Memory B cell (primary cell): ENCODE measurements around the gene TUBA3C.
"Not testable (repeated sequence)": the region's sequence is repeated elsewhere in the genome, so short reads cannot be mapped to it uniquely, and the experiment has no call there.

Experiments
- ATAC-seq: fragments of 150-1000 bp; cut with Tn5 transposase; 2 replicates; pipeline ENCODE4 v1.10.0; 2021; ENCODE audit warnings: low read depth, mild to moderate bottlenecking, moderate library complexity
- DNase-seq, 2 donors: peaks; one replicate each; pipeline ENCODE4 v3.0.0; 2022; ENCODE audit warnings: low spot score in 2 of 2
- H3K27ac Mint-ChIP-seq: one replicate; pipeline ENCODE4 v1.8.0; 2022; ENCODE audit warnings: mild to moderate bottlenecking, moderate library complexity, mixed read lengths
- H3K27me3 Mint-ChIP-seq: one replicate; pipeline ENCODE4 v1.8.0; 2022; ENCODE audit warnings: mixed read lengths
- H3K36me3 Mint-ChIP-seq: one replicate; pipeline ENCODE4 v1.8.0; 2022; ENCODE audit warnings: mild to moderate bottlenecking, mixed read lengths
- H3K4me1 Mint-ChIP-seq: one replicate; pipeline ENCODE4 v1.8.0; 2022; ENCODE audit warnings: mixed read lengths
- H3K4me3 Mint-ChIP-seq: one replicate; pipeline ENCODE4 v1.8.0; 2022; ENCODE audit warnings: mild to moderate bottlenecking, moderate library complexity, mixed read lengths
- H3K9me3 Mint-ChIP-seq: one replicate; pipeline ENCODE4 v1.8.0; 2022; ENCODE audit warnings: mixed read lengths

Gene TUBA3C

DNA sequence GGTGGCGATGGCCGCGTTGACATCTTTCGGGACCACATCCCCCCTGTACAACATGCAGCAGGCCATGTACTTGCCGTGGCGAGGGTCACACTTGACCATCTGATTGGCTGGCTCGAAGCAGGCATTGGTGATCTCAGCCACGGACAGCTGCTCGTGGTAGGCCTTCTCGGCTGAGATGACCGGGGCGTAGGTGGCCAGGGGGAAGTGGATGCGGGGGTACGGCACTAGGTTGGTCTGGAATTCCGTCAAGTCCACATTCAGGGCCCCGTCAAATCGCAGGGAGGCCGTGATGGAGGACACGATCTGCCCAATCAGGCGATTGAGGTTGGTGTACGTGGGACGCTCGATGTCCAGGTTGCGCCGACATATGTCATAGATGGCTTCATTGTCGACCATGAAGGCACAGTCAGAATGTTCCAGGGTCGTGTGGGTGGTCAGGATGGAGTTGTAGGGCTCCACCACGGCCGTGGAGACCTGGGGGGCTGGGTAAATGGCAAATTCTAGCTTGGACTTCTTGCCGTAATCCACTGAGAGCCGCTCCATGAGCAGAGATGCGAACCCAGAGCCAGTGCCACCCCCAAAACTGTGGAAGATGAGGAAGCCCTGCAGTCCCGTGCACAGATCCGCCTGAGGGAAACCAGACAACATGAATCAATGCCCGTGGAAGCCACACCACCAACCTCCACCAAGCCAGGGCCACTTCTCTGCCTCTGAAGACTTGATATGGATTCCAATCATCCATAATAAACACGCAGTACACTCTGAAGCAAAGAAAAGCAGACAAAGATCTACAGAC lies 4.4 kb downstream of the TUBA3C start:
- H3K36me3 Mint-ChIP-seq, ATAC-seq, H3K27me3 Mint-ChIP-seq, H3K4me3 Mint-ChIP-seq, DNase-seq, H3K4me1 Mint-ChIP-seq, H3K27ac Mint-ChIP-seq, H3K9me3 Mint-ChIP-seq: not testable (repeated sequence)

- Mint-ChIP-seq H3K27ac (no peak overlapping the region), H3K4me3 (no peak overlapping the region), H3K9me3 (peaks cover 2% of the 10 kb centered on the region), H3K27me3 (no peaks in the 10 kb centered on the region), H3K36me3 (no peaks in the 10 kb centered on the region), H3K4me1 (no peaks in the 10 kb centered on the region)
- no peak for ATAC-seq
- no peak for DNase-seq
Observed at GRCh38 chr13:19173752-19174151, 7.9 kb downstream of the TUBA3C start.

- ATAC-seq: no peak
- no peaks in the 10 kb centered on the region for H3K9me3 Mint-ChIP-seq
- no peaks in the 10 kb centered on the region for H3K27me3 Mint-ChIP-seq
Observed at GRCh38 chr13:19172647-19173030, 9.0 kb downstream of the TUBA3C start.

DNA sequence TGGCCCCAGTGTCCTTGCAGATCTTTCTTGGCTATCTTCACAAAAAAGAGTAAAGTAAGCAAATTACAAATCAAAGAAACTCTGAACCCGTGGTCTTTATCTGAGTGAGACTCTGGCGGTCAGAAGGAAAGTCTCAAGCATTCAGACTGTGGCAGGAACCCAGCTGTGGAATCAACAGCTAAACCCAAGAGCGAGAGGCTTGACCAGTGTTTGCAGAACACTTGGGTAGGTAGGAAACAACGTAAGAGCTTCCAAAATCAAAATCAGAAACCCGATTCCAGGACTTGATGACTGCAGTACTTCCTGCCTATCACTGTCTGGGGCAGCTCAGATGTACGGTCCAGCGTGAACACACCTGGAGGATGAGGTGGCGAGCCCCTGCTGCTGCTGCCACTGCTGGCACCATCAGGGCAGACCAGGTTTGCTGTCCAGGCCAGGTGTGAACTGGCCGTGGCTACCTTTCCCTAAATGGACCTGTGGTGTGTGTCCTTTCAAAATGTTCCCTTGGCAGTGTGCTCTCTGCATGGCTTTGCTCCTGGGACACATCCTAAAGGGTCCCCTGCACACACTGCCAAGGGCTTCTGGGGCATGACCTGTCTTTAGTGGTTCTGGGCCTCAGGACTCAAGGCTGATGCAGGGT lies 9.5 kb downstream of the TUBA3C start:
- H3K4me3 Mint-ChIP-seq: no peak overlapping the region

More at GRCh38 chr13:19172647-19173030, 9.0 kb downstream of the TUBA3C start:
- Mint-ChIP-seq H3K4me3 (no peak overlapping the region), H3K36me3 (no peaks in the 10 kb centered on the region), H3K27ac (no peak overlapping the region), H3K4me1 (no peaks in the 10 kb centered on the region)
- no peak for DNase-seq

GRCh38 chr13:19171563-19171962 lies 10.1 kb downstream of the TUBA3C start:
- no peak overlapping the region for H3K4me3 Mint-ChIP-seq
- H3K9me3 Mint-ChIP-seq: no peaks in the 10 kb centered on the region
- ATAC-seq: no peak
- H3K36me3 Mint-ChIP-seq: no peaks in the 10 kb centered on the region
- no peak for DNase-seq
- H3K4me1 Mint-ChIP-seq: no peaks in the 10 kb centered on the region
- no peaks in the 10 kb centered on the region for H3K27me3 Mint-ChIP-seq
- H3K27ac Mint-ChIP-seq: no peak overlapping the region

More for the DNA sequence above, 9.5 kb downstream of the TUBA3C start:
- Mint-ChIP-seq H3K27me3 (no peaks in the 10 kb centered on the region), H3K9me3 (no peaks in the 10 kb centered on the region), H3K36me3 (no peaks in the 10 kb centered on the region), H3K4me1 (no peaks in the 10 kb centered on the region), H3K27ac (no peak overlapping the region)
- no peak for DNase-seq
- ATAC-seq: no peak

DNA sequence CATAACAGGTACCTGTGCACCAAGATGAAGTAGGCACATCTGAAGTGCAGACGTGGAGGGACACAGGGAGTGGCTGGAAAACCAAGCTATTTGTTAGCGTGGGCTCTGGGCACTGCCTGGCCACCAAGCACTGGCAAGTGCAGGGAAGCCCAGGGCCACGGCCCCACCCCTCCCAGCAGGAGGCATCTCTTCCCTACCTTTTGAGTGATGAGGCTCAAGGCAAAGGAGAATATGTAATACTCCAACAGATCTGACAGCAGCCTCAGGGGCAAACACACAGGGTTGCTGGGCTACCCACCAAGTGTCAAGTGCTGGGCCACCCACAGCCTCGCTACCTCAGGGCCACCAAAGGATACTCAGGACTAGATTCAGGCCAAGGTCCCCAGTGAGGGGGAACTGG lies 11.6 kb downstream of the TUBA3C start:
- Mint-ChIP-seq H3K4me1 (no peaks in the 10 kb centered on the region), H3K4me3 (no peak overlapping the region), H3K9me3 (no peaks in the 10 kb centered on the region), H3K27me3 (no peaks in the 10 kb centered on the region), H3K27ac (no peak overlapping the region), H3K36me3 (no peaks in the 10 kb centered on the region)
- DNase-seq: no peak
- no peak for ATAC-seq

DNA sequence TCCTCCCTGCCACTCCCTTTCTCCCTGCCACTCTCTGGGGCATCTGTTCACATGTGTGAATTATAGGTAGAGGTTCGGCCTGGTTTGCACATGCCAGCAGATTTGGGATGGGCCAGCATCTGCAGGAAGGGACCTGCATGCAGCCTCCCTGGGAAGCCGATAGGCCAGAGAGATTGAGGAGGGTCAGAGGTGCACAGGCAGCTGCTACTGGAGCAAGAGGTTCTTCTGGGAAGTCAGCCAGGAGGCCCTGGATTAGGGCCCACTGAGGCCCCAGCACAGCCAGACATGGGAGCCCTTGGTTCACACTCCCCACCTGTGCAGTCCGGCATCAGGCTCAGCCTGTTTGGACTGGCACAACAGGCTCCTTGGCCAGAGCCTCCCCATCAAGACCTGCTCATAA lies 12.1 kb downstream of the TUBA3C start:
- Mint-ChIP-seq H3K27me3 (no peaks in the 10 kb centered on the region), H3K4me1 (no peaks in the 10 kb centered on the region), H3K9me3 (no peaks in the 10 kb centered on the region), H3K36me3 (no peaks in the 10 kb centered on the region), H3K27ac (no peak overlapping the region), H3K4me3 (no peak overlapping the region)
- DNase-seq (no peak), ATAC-seq (no peak)

DNA sequence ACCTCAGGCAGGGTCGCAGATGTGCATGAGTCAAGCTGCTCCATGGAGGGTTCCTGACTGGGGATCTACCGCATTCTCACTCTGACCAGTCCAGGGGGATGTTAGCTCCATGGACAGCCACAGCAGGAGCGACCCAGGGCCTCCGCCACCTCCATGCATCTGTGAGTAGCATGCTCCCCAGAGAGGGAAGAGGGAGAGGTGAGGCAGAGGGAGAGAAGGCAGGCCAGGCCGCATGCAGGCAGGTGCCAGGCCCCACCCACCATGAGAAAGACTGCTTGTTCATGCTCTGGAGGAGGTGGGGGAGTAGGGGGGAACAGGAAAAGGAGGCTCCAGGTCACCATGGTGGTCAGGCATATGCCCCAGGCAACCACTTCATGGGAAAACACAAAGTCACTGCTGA lies 20.3 kb downstream of the TUBA3C start:
- no peak for ATAC-seq
- Mint-ChIP-seq H3K4me3 (no peak overlapping the region), H3K9me3 (peaks cover 8% of the 10 kb centered on the region), H3K36me3 (no peaks in the 10 kb centered on the region), H3K27ac (no peak overlapping the region), H3K27me3 (peaks cover 3% of the 10 kb centered on the region), H3K4me1 (no peaks in the 10 kb centered on the region)
- DNase-seq: no peak

GRCh38 chr13:19159761-19160420 lies 21.7 kb downstream of the TUBA3C start:
- DNase-seq (no peak), ATAC-seq (no peak)
- Mint-ChIP-seq H3K4me3 (no peak overlapping the region), H3K27ac (no peak overlapping the region), H3K9me3 (peaks cover 8% of the 10 kb centered on the region), H3K27me3 (peaks cover 3% of the 10 kb centered on the region), H3K36me3 (no peaks in the 10 kb centered on the region), H3K4me1 (no peaks in the 10 kb centered on the region)

GRCh38 chr13:19159181-19159580 lies 22.4 kb downstream of the TUBA3C start:
- H3K36me3 Mint-ChIP-seq: no peaks in the 10 kb centered on the region
- H3K27ac Mint-ChIP-seq: no peak overlapping the region
- no peaks in the 10 kb centered on the region for H3K4me1 Mint-ChIP-seq

GRCh38 chr13:19158526-19159174 lies 23.0 kb downstream of the TUBA3C start:
- H3K27me3 Mint-ChIP-seq: peaks cover 3% of the 10 kb centered on the region
- H3K36me3 Mint-ChIP-seq: no peaks in the 10 kb centered on the region
- DNase-seq: no peak
- no peak overlapping the region for H3K4me3 Mint-ChIP-seq
- no peak for ATAC-seq
- peaks cover 5% of the 10 kb centered on the region for H3K9me3 Mint-ChIP-seq
- H3K27ac Mint-ChIP-seq: no peak overlapping the region
- H3K4me1 Mint-ChIP-seq: no peaks in the 10 kb centered on the region

More at GRCh38 chr13:19159181-19159580, 22.4 kb downstream of the TUBA3C start:
- no peak overlapping the region for H3K4me3 Mint-ChIP-seq
- no peak for ATAC-seq
- peaks cover 3% of the 10 kb centered on the region for H3K27me3 Mint-ChIP-seq
- DNase-seq: no peak
- peaks cover 7% of the 10 kb centered on the region for H3K9me3 Mint-ChIP-seq

DNA sequence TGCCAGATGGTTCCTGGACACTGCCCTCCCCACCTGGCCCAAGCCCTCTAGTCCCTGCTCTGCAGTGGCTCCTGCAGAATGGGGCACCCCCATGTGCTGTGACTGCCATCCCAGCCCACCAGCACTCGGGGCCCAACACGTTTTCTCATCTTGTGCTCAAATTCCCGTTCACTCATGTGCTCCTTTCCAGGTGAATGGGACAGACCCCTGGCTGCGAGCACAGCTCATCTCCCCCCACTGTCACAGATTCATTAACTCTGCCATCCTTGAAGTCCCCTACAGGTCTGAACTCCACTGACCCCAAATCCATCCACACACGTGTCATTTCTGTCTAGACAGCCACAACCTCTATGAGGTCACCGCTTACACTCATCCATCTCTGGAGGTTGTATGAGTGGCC lies 23.6 kb downstream of the TUBA3C start:
- Mint-ChIP-seq H3K27me3 (peaks cover 3% of the 10 kb centered on the region), H3K9me3 (peaks cover 1% of the 10 kb centered on the region), H3K27ac (no peak overlapping the region), H3K36me3 (no peaks in the 10 kb centered on the region), H3K4me1 (no peaks in the 10 kb centered on the region), H3K4me3 (no peak overlapping the region)
- no peak for ATAC-seq
- no peak for DNase-seq

- Mint-ChIP-seq H3K9me3 (peaks cover 1% of the 10 kb centered on the region), H3K27ac (no peak overlapping the region)
Observed at GRCh38 chr13:19157461-19157860, 24.2 kb downstream of the TUBA3C start.

More at GRCh38 chr13:19157461-19157860, 24.2 kb downstream of the TUBA3C start:
- Mint-ChIP-seq H3K36me3 (no peaks in the 10 kb centered on the region), H3K4me3 (no peak overlapping the region), H3K4me1 (no peaks in the 10 kb centered on the region), H3K27me3 (peaks cover 3% of the 10 kb centered on the region)
- ATAC-seq (no peak), DNase-seq (no peak)
